Measurements from ENCODE around the gene DES.

The DES gene

DNA sequence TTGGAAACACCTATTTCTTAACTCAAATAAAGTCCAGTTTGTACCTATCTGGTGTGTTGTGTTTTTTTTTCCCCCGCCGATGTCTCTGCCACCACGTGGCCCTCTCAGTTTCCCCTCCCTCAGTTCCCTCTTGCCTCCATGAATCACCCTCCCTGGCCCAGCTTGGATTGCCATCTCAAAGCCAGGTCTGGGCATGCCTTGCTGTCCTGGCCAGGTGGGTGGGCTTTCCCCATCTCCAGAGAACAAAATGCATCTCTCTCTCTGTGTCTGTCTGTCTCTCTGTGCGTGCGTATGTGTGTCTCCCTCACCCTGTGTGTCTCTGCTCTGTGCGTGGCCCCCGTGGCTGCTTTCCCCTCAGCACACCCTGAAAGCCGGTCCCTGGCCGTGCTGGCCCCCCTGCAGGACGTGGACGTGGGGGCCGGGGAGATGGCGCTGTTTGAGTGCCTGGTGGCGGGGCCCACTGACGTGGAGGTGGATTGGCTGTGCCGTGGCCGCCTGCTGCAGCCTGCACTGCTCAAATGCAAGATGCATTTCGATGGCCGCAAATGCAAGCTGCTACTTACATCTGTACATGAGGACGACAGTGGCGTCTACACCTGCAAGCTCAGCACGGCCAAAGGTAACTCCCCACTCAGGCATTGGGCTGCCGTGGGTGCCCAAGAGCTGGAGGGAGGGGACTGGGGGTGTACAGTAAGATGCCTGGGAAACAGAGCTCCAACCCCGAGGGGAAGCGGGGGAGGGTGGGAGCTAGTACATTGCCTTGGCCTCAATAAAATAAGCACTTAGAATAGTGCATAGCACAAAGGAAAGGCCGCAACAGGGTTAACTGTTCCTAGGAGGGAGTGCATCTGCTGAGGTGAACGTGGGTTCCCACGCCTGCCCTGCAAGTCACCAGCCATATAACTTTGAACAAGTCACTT is 48.9 kb downstream of the DES start:
- TF ChIP-seq POU2F2 (IDR thresholded peaks at IDR 0.05; ENCODE audit: low read depth, low read length) = no peak
- no peak for TF ChIP-seq PAX5 (IDR thresholded peaks at IDR 0.05; ENCODE audit: insufficient read depth, low read length, severe bottlenecking)
- TF ChIP-seq POLR2A (IDR thresholded peaks at IDR 0.05; ENCODE audit: low read depth, low read length) = no peak
- no peak for TF ChIP-seq POLR2AphosphoS5 (IDR thresholded peaks at IDR 0.05; ENCODE audit: low read depth, low read length)
- no peak for TF ChIP-seq TAF1 (IDR thresholded peaks at IDR 0.05; ENCODE audit: low read depth, low read length)
- no peak for TF ChIP-seq SPI1 (IDR thresholded peaks at IDR 0.05; ENCODE audit: low read depth, low read length)
- FAIRE-seq = no peak
- no peak for DNase-seq (ENCODE audit: insufficient read length, low spot score)

DNA sequence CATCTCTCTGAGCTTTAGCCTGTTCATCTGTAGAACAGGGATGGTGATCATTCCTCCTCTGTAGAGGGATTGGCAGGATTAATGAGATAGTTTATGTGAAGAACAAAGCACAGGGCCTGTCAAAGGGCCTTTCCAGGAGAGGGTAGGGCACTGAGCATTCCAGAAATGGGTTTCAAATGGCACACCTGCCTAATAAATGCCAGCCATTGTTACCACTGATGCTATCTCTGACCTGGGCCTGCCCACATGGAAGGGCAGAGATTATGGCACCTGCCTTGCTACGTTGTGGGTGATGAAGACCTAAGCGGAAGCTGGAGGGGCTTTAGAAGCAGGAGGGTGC is 49.5 kb downstream of the DES start:
- DNase-seq (ENCODE audit: insufficient read length, low spot score) = no peak
- TF ChIP-seq TAF1 (IDR thresholded peaks at IDR 0.05; ENCODE audit: low read depth, low read length) (no peak), SPI1 (IDR thresholded peaks at IDR 0.05; ENCODE audit: low read depth, low read length) (no peak), PAX5 (IDR thresholded peaks at IDR 0.05; ENCODE audit: insufficient read depth, low read length, severe bottlenecking) (no peak), POLR2A (IDR thresholded peaks at IDR 0.05; ENCODE audit: low read depth, low read length) (no peak), POU2F2 (IDR thresholded peaks at IDR 0.05; ENCODE audit: low read depth, low read length) (no peak), POLR2AphosphoS5 (IDR thresholded peaks at IDR 0.05; ENCODE audit: low read depth, low read length) (no peak)
- no peak for FAIRE-seq

- DNase-seq (ENCODE audit: insufficient read length, low spot score) (no peak), FAIRE-seq (no peak)
- TF ChIP-seq TAF1 (IDR thresholded peaks at IDR 0.05; ENCODE audit: low read depth, low read length) (no peak), SPI1 (IDR thresholded peaks at IDR 0.05; ENCODE audit: low read depth, low read length) (no peak), POLR2AphosphoS5 (IDR thresholded peaks at IDR 0.05; ENCODE audit: low read depth, low read length) (no peak), POLR2A (IDR thresholded peaks at IDR 0.05; ENCODE audit: low read depth, low read length) (no peak), POU2F2 (IDR thresholded peaks at IDR 0.05; ENCODE audit: low read depth, low read length) (no peak), PAX5 (IDR thresholded peaks at IDR 0.05; ENCODE audit: insufficient read depth, low read length, severe bottlenecking) (no peak)
These were observed 50.4 kb downstream of the DES start for GRCh38 chr2:219468410-219469185.

GRCh38 chr2:219469186-219469724 is 51.1 kb downstream of the DES start:
- TF ChIP-seq POLR2A (IDR thresholded peaks at IDR 0.05; ENCODE audit: low read depth, low read length) (no peak), TAF1 (IDR thresholded peaks at IDR 0.05; ENCODE audit: low read depth, low read length) (no peak), SPI1 (IDR thresholded peaks at IDR 0.05; ENCODE audit: low read depth, low read length) (no peak), POLR2AphosphoS5 (IDR thresholded peaks at IDR 0.05; ENCODE audit: low read depth, low read length) (no peak), PAX5 (IDR thresholded peaks at IDR 0.05; ENCODE audit: insufficient read depth, low read length, severe bottlenecking) (no peak), POU2F2 (IDR thresholded peaks at IDR 0.05; ENCODE audit: low read depth, low read length) (no peak)
- FAIRE-seq (no peak), DNase-seq (ENCODE audit: insufficient read length, low spot score) (no peak)

DNA sequence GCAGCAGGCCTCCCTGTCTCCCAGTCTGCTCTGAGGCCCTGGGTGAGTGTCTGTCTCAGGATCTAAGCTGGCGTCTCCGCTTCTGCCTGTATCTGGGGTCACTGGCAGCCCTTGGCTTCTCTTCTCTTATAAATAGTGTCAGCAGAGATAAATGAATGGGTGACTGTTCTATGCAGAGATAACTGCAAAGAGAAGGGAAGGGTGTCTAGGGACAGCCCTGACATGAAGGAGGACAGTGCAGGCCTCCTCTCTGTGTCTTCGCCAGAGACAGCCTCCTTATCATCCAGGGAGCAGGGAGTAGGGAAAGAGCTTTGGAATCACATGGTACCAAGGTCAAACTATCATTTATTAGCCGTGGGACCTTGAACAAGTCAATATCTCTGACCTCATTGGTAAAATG is 52.3 kb downstream of the DES start:
- no peak for TF ChIP-seq TAF1 (IDR thresholded peaks at IDR 0.05; ENCODE audit: low read depth, low read length)
- TF ChIP-seq PAX5 (IDR thresholded peaks at IDR 0.05; ENCODE audit: insufficient read depth, low read length, severe bottlenecking) = no peak
- no peak for TF ChIP-seq POLR2A (IDR thresholded peaks at IDR 0.05; ENCODE audit: low read depth, low read length)
- TF ChIP-seq POLR2AphosphoS5 (IDR thresholded peaks at IDR 0.05; ENCODE audit: low read depth, low read length) = no peak
- TF ChIP-seq POU2F2 (IDR thresholded peaks at IDR 0.05; ENCODE audit: low read depth, low read length) = no peak
- TF ChIP-seq SPI1 (IDR thresholded peaks at IDR 0.05; ENCODE audit: low read depth, low read length) = no peak
- no peak for FAIRE-seq
- no peak for DNase-seq (ENCODE audit: insufficient read length, low spot score)

GRCh38 chr2:219471476-219472371 is 53.5 kb downstream of the DES start:
- DNase-seq (ENCODE audit: insufficient read length, low spot score) = no peak
- FAIRE-seq = no peak

DNA sequence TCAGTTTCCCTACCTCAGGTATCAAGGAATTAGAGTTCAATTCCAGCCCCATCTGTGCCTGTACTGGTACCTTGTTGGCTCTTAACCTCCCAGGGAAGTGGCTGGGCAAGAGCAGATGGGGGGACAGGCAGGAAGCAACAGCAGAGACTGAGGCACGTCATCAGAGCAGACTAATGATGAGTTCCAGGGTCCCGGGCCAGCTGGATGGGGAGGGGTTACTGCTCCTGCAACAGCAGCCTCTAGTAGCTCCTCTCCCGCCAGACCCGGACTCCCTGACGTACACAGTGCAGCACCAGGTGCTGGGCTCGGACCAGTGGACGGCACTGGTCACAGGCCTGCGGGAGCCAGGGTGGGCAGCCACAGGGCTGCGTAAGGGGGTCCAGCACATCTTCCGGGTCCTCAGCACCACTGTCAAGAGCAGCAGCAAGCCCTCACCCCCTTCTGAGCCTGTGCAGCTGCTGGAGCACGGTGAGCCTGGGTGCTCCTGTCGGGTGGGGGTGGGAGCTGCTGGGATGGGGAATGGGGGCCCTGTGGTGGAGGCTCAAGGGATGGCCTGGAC is 54.5 kb downstream of the DES start:
- TF ChIP-seq TAF1 (IDR thresholded peaks at IDR 0.05; ENCODE audit: low read depth, low read length) = no peak
- no peak for TF ChIP-seq POLR2AphosphoS5 (IDR thresholded peaks at IDR 0.05; ENCODE audit: low read depth, low read length)
- no peak for TF ChIP-seq SPI1 (IDR thresholded peaks at IDR 0.05; ENCODE audit: low read depth, low read length)
- no peak for TF ChIP-seq PAX5 (IDR thresholded peaks at IDR 0.05; ENCODE audit: insufficient read depth, low read length, severe bottlenecking)
- TF ChIP-seq POU2F2 (IDR thresholded peaks at IDR 0.05; ENCODE audit: low read depth, low read length) = no peak
- no peak for TF ChIP-seq POLR2A (IDR thresholded peaks at IDR 0.05; ENCODE audit: low read depth, low read length)
- DNase-seq (ENCODE audit: insufficient read length, low spot score) (no peak), FAIRE-seq (no peak)

More at GRCh38 chr2:219471476-219472371, 53.5 kb downstream of the DES start:
- TF ChIP-seq POLR2AphosphoS5 (IDR thresholded peaks at IDR 0.05; ENCODE audit: low read depth, low read length) (no peak), POLR2A (IDR thresholded peaks at IDR 0.05; ENCODE audit: low read depth, low read length) (no peak), TAF1 (IDR thresholded peaks at IDR 0.05; ENCODE audit: low read depth, low read length) (no peak), PAX5 (IDR thresholded peaks at IDR 0.05; ENCODE audit: insufficient read depth, low read length, severe bottlenecking) (no peak), POU2F2 (IDR thresholded peaks at IDR 0.05; ENCODE audit: low read depth, low read length) (no peak), SPI1 (IDR thresholded peaks at IDR 0.05; ENCODE audit: low read depth, low read length) (no peak)

- DNase-seq (ENCODE audit: insufficient read length, low spot score) (no peak), FAIRE-seq (no peak)
- TF ChIP-seq PAX5 (IDR thresholded peaks at IDR 0.05; ENCODE audit: insufficient read depth, low read length, severe bottlenecking) (no peak), SPI1 (IDR thresholded peaks at IDR 0.05; ENCODE audit: low read depth, low read length) (no peak), POLR2AphosphoS5 (IDR thresholded peaks at IDR 0.05; ENCODE audit: low read depth, low read length) (no peak)
These were observed 55.3 kb downstream of the DES start for GRCh38 chr2:219473511-219473910.

Measured in GM12891 (cell line).